ENCODE data around the gene PPM1E.

PPM1E gene

GRCh38 chr17:58822148-58823050 lies 66.7 kb downstream of the PPM1E start:
- FAIRE-seq, result peak; percentile 93
- TF ChIP-seq CTCF (IDR thresholded peaks at IDR 0.05; ENCODE audit: insufficient read depth, missing control alignments), result no peak
- DNase-seq (ENCODE audit: insufficient read length, low spot score), result no peak

GRCh38 chr17:58823051-58823525 lies 67.4 kb downstream of the PPM1E start:
- FAIRE-seq (peak; percentile 88), DNase-seq (ENCODE audit: insufficient read length, low spot score) (no peak)
- no peak for TF ChIP-seq CTCF (IDR thresholded peaks at IDR 0.05; ENCODE audit: insufficient read depth, missing control alignments)

GRCh38 chr17:58829172-58829637 lies 73.6 kb downstream of the PPM1E start:
- FAIRE-seq (no peak), DNase-seq (ENCODE audit: insufficient read length, low spot score) (no peak)
- TF ChIP-seq CTCF (IDR thresholded peaks at IDR 0.05; ENCODE audit: insufficient read depth, missing control alignments), result no peak

DNA sequence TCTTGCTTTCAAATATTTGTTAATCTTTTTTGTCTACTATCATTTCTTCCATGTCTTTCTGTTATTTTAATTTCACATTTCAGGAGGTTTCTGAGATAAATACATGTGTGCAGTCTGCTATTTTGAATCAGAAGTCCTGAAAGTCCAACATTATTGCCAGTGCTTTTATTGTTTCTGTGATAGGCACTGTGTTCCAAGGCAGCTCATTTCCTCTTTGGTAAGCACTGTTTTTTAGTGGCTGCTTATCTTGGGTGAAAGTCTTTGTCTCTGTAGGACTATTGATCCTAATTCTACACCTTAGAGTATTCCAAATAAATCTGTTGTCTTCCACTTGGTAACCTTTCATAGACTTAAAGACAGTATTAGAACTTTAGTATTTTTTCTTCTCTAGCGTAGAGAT lies 76.1 kb downstream of the PPM1E start:
- TF ChIP-seq CTCF (IDR thresholded peaks at IDR 0.05; ENCODE audit: insufficient read depth, missing control alignments), result no peak
- DNase-seq (ENCODE audit: insufficient read length, low spot score) (no peak), FAIRE-seq (no peak)

GRCh38 chr17:58832514-58832913 lies 76.9 kb downstream of the PPM1E start:
- FAIRE-seq, result no peak
- no peak for TF ChIP-seq CTCF (IDR thresholded peaks at IDR 0.05; ENCODE audit: insufficient read depth, missing control alignments)
- DNase-seq (ENCODE audit: insufficient read length, low spot score), result no peak

DNA sequence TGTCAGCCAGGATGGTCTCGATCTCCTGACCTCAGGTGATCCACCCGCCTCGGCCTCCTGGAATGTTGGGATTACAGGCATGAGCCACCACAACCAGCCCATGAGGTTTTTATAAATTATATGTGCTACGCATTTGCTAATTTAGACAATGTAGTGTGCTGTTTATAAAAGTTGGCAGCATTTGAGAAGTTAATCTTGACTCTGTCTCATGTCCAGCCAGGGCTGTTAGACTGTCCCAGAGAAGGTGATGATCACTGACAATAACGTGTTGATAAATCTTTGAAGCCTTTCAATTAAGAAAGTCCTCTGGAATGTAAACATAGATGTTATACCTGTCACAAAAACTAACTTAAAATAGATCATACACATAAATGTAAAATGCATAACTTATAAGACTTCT lies 82.0 kb downstream of the PPM1E start:
- TF ChIP-seq CTCF (IDR thresholded peaks at IDR 0.05; ENCODE audit: insufficient read depth, missing control alignments), result no peak
- FAIRE-seq (no peak), DNase-seq (ENCODE audit: insufficient read length, low spot score) (no peak)

All from D721Med (cell line).